Measurements from ENCODE around the gene RAB8B.

DNA sequence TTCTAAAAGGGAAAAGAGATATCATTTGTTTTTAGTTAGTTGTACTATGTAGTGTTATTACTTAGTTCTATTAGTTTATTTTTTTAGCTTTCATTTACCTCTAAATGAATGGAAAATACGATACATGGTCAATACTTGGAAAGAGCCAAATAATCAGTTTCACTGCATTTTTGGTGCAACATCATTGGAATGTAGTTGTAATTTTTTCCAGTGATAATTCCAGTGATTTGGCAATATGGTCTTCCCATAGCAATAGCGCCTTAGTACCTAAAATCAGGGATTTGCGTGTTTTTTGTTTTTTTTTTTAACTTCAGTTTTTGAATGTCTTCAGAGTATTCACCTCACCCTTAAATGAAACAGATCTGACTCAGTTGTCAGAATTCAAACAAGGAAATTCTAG lies 41.8 kb downstream of the RAB8B start:
- TF ChIP-seq, protein P1, sequence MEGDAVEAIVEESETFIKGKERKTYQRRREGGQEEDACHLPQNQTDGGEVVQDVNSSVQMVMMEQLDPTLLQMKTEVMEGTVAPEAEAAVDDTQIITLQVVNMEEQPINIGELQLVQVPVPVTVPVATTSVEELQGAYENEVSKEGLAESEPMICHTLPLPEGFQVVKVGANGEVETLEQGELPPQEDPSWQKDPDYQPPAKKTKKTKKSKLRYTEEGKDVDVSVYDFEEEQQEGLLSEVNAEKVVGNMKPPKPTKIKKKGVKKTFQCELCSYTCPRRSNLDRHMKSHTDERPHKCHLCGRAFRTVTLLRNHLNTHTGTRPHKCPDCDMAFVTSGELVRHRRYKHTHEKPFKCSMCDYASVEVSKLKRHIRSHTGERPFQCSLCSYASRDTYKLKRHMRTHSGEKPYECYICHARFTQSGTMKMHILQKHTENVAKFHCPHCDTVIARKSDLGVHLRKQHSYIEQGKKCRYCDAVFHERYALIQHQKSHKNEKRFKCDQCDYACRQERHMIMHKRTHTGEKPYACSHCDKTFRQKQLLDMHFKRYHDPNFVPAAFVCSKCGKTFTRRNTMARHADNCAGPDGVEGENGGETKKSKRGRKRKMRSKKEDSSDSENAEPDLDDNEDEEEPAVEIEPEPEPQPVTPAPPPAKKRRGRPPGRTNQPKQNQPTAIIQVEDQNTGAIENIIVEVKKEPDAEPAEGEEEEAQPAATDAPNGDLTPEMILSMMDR (IDR thresholded peaks at IDR 0.05): no peak
- TF ChIP-seq POLR2A (IDR thresholded peaks at IDR 0.05): no peak

All from lower leg skin (tissue), 3 donors.